H9 (cell line): ENCODE data around the gene BTBD6. TPM values are rescaled to one million over a fixed set of nuclear protein-coding genes. Genes with fewer than 3 reads are reported as not detected.

Source experiments
- DNase-seq: peaks from one replicate; pipeline ENCODE4 v3.0.0-alpha.2; 2017
- H2AFZ ChIP-seq: one replicate; pipeline ENCODE4 v1.6.1; 2013; ENCODE audit warnings: mild to moderate bottlenecking, low read length, control low read depth, moderate library complexity
- H2AK5ac ChIP-seq: 2 replicates; pipeline ENCODE4 v1.6.1; 2013; ENCODE audit warnings: low read length, control low read depth, mixed read lengths; ENCODE audit not compliant: insufficient read length
- H2BK120ac ChIP-seq: one replicate; pipeline ENCODE4 v1.6.1; 2013; ENCODE audit warnings: low read depth, mild to moderate bottlenecking, low read length, control low read depth, inconsistent platforms; ENCODE audit not compliant: poor library complexity, severe bottlenecking
- H2BK12ac ChIP-seq: 2 replicates; pipeline ENCODE4 v1.6.1; 2013; ENCODE audit warnings: low read length, control low read depth, mixed read lengths, low read depth; ENCODE audit not compliant: insufficient read length
- H2BK15ac ChIP-seq: 2 replicates; pipeline ENCODE4 v1.6.1; 2013; ENCODE audit warnings: low read depth, low read length, control low read depth
- H2BK20ac ChIP-seq: one replicate; pipeline ENCODE4 v1.6.1; 2013; ENCODE audit warnings: low read depth, mild to moderate bottlenecking, low read length, control low read depth, inconsistent platforms; ENCODE audit not compliant: poor library complexity, severe bottlenecking
- H2BK5ac ChIP-seq: 2 replicates; pipeline ENCODE4 v1.6.1; 2013; ENCODE audit warnings: low read length, control low read depth, mixed read lengths; ENCODE audit not compliant: insufficient read length
- H3K14ac ChIP-seq: 2 replicates; pipeline ENCODE4 v1.6.1; 2013; ENCODE audit warnings: low read length, control low read depth; ENCODE audit not compliant: insufficient read depth
- H3K18ac ChIP-seq: 2 replicates; pipeline ENCODE4 v1.6.1; 2013; ENCODE audit warnings: low read depth, mild to moderate bottlenecking, mixed read lengths, low read length, control low read depth; ENCODE audit not compliant: insufficient read length
- H3K23ac ChIP-seq: 2 replicates; pipeline ENCODE4 v1.6.1; 2013; ENCODE audit warnings: low read length, control low read depth, mixed read lengths, low read depth; ENCODE audit not compliant: insufficient read length
- H3K23me2 ChIP-seq: 2 replicates; pipeline ENCODE4 v1.6.1; 2013; ENCODE audit warnings: low read depth, mild to moderate bottlenecking, mixed read lengths, low read length, control low read depth; ENCODE audit not compliant: insufficient read length, poor library complexity, severe bottlenecking
- H3K27ac ChIP-seq: 2 replicates; pipeline ENCODE4 v1.5.1; 2013; ENCODE audit warnings: low read length, control low read depth, mixed read lengths, low read depth; ENCODE audit not compliant: insufficient read length
- H3K27me3 ChIP-seq: 2 replicates; pipeline ENCODE4 v1.6.1; 2013; ENCODE audit warnings: low read length, control low read depth, inconsistent platforms; ENCODE audit not compliant: insufficient read depth
- H3K4ac ChIP-seq: 2 replicates; pipeline ENCODE4 v1.6.1; 2013; ENCODE audit warnings: low read depth, mild to moderate bottlenecking, control low read depth, inconsistent platforms, low read length, moderate library complexity
- H3K4me1 ChIP-seq: 2 replicates; pipeline ENCODE4 v1.6.1; 2013; ENCODE audit warnings: low read length, control low read depth, inconsistent platforms; ENCODE audit not compliant: insufficient read depth
- H3K4me2 ChIP-seq: 2 replicates; pipeline ENCODE4 v1.6.1; 2013; ENCODE audit warnings: low read length, control low read depth, mixed read lengths; ENCODE audit not compliant: insufficient read length, insufficient read depth
- H3K56ac ChIP-seq: 2 replicates; pipeline ENCODE4 v1.6.1; 2013; ENCODE audit warnings: low read depth, mild to moderate bottlenecking, mixed read lengths, low read length, control low read depth; ENCODE audit not compliant: insufficient read length
- H3K79me1 ChIP-seq: 2 replicates; pipeline ENCODE4 v1.6.1; 2013; ENCODE audit warnings: low read depth, mild to moderate bottlenecking, moderate library complexity, low read length, control low read depth, inconsistent platforms; ENCODE audit not compliant: insufficient read depth, poor library complexity, severe bottlenecking
- H3K79me2 ChIP-seq: 2 replicates; pipeline ENCODE4 v1.6.1; 2013; ENCODE audit warnings: low read length, control low read depth, inconsistent platforms; ENCODE audit not compliant: insufficient read depth
- H3K9ac ChIP-seq: 2 replicates; pipeline ENCODE4 v1.6.1; 2013; ENCODE audit warnings: low read length, control low read depth, mixed read lengths; ENCODE audit not compliant: insufficient read length; ENCODE audit errors: extremely low read depth
- H3K9me3 ChIP-seq: one replicate; pipeline ENCODE4 v1.6.1; 2013; ENCODE audit warnings: low read depth, low read length, inconsistent platforms; ENCODE audit not compliant: control insufficient read depth
- H3T11ph ChIP-seq: one replicate; pipeline ENCODE4 v1.6.1; 2013; ENCODE audit warnings: mild to moderate bottlenecking, low read length, control low read depth, inconsistent platforms
- H4K20me1 ChIP-seq: one replicate; pipeline ENCODE4 v1.6.1; 2013; ENCODE audit not compliant: control insufficient read depth, insufficient read length, insufficient read depth
- H4K5ac ChIP-seq: 2 replicates; pipeline ENCODE4 v1.6.1; 2013; ENCODE audit warnings: low read depth, mild to moderate bottlenecking, mixed read lengths, low read length, control low read depth; ENCODE audit not compliant: insufficient read length
- H4K8ac ChIP-seq: replicated peaks from 2 replicates; pipeline ENCODE4 v1.6.1; 2013; ENCODE audit warnings: low read length, control low read depth, mixed read lengths, low read depth; ENCODE audit not compliant: insufficient read length
- H4K91ac ChIP-seq: 2 replicates; pipeline ENCODE4 v1.6.1; 2013; ENCODE audit warnings: low read depth, mild to moderate bottlenecking, moderate library complexity, mixed read lengths, low read length, control low read depth; ENCODE audit not compliant: insufficient read length
- H3K27ac Mint-ChIP-seq, 3 experiments: 2 replicates in 2 of 3; 3 replicates in 1 of 3; pipeline ENCODE4 v1.8.0; 2020 to 2021; ENCODE audit warnings: mixed read lengths in 3 of 3, mild to moderate bottlenecking in 1 of 3, moderate library complexity in 1 of 3
- H3K27me3 Mint-ChIP-seq: 2 replicates; pipeline ENCODE4 v1.8.0; 2021; ENCODE audit warnings: low read depth, mild to moderate bottlenecking, moderate library complexity, mixed read lengths
- H3K36me3 Mint-ChIP-seq, 3 experiments: 2 replicates in 2 of 3; 3 replicates in 1 of 3; pipeline ENCODE4 v1.8.0; 2020 to 2021; ENCODE audit warnings: low read depth in 3 of 3, mixed read lengths in 3 of 3; ENCODE audit not compliant: insufficient read depth in 1 of 3
- H3K4me1 Mint-ChIP-seq, 2 experiments: 2 replicates each; pipeline ENCODE4 v1.8.0; 2020; ENCODE audit warnings: mixed read lengths in 2 of 2
- H3K4me3 Mint-ChIP-seq, 2 experiments: 2 replicates in 1 of 2; 3 replicates in 1 of 2; pipeline ENCODE4 v1.8.0; 2020 to 2021; ENCODE audit warnings: mild to moderate bottlenecking in 2 of 2, mixed read lengths in 2 of 2, moderate library complexity in 1 of 2
- H3K9me3 Mint-ChIP-seq, 2 experiments: 2 replicates in 1 of 2; 3 replicates in 1 of 2; pipeline ENCODE4 v1.8.0; 2020; ENCODE audit warnings: mild to moderate bottlenecking in 2 of 2, mixed read lengths in 2 of 2, moderate library complexity in 1 of 2
- CTCF ChIP-seq: fragments of 200-600 bp; sonication (generic); conservative IDR thresholded peaks from 3 replicates; pipeline ENCODE4 v1.8.0; 2021; ENCODE audit warnings: antibody characterized with exemption, mild to moderate bottlenecking
- WGBS: extraction: QIAGEN DNeasy Blood & Tissue Kit; methylation state at CpG from one replicate; pipeline ENCODE4 v1.1.7; 2013; ENCODE audit warnings: missing lambda C conversion rate, low lambda C conversion rate, mixed read lengths; ENCODE audit not compliant: insufficient read length; ENCODE audit errors: extremely low coverage; 5-methylcytosine and 5-hydroxymethylcytosine counted together
- total RNA-seq: library from RNA; stranded (reverse); gene quantifications from 2 replicates; pipeline ENCODE4 v1.2.1, GENCODE V29; 2021

Gene BTBD6
- total RNA-seq, 1 experiment from 2014 or later = 23.3 TPM

GRCh38 chr14:105244334-105244733 lies 4.0 kb upstream of the BTBD6 start:
- H3K27ac ChIP-seq = no peak overlapping the region
- H3K9ac ChIP-seq = no peak overlapping the region
- H3K23me2 ChIP-seq = peaks cover 5% of the 10 kb centered on the region
- H4K5ac ChIP-seq = no peak overlapping the region
- no peak overlapping the region for H2BK120ac ChIP-seq
- H4K91ac ChIP-seq = no peak overlapping the region
- H3K27me3 ChIP-seq = no peaks in the 10 kb centered on the region
- H3K18ac ChIP-seq = no peak overlapping the region
- Mint-ChIP-seq H3K4me1 (peaks cover 3 to 4% of the 10 kb centered on the region in 2 experiments; a peak in 3 of 4 replicates), H3K36me3 (peaks cover 5 to 21% (median 7%) of the 10 kb centered on the region in 3 experiments), H3K27ac (no peak overlapping the region), H3K27me3 (peaks cover 2% of the 10 kb centered on the region; the same call in 1 of the 2 replicates), H3K4me3 (no peak overlapping the region), H3K9me3 (no peaks in the 10 kb centered on the region)
- no peak overlapping the region for H3K14ac ChIP-seq
- no peak overlapping the region for H4K8ac ChIP-seq
- H3K79me2 ChIP-seq = no peaks in the 10 kb centered on the region
- no peak overlapping the region for H3K4me2 ChIP-seq
- H3K23ac ChIP-seq = no peak overlapping the region
- no peak overlapping the region for H3K4ac ChIP-seq
- no peak overlapping the region for H3K56ac ChIP-seq
- H2AFZ ChIP-seq = no peak overlapping the region
- H2BK20ac ChIP-seq = no peak overlapping the region
- no peaks in the 10 kb centered on the region for H3K79me1 ChIP-seq
- no peak overlapping the region for H2AK5ac ChIP-seq
- WGBS = no CpG with 5 or more reads among the region's 10 CpGs
- no peaks in the 10 kb centered on the region for H3K4me1 ChIP-seq
- H3K9me3 ChIP-seq = no peaks in the 10 kb centered on the region
- no peaks in the 10 kb centered on the region for H4K20me1 ChIP-seq
- H2BK15ac ChIP-seq = no peak overlapping the region
- H2BK5ac ChIP-seq = no peak overlapping the region
- no peak for DNase-seq
- H3T11ph ChIP-seq = no peak overlapping the region
- TF ChIP-seq CTCF = no peak
- H2BK12ac ChIP-seq = no peak overlapping the region
